Ishikawa (cell line): ENCODE results near the gene AKAP3.

Experiments
- CEBPB ChIP-seq: IDR thresholded peaks from 2 replicates; pipeline ENCODE4 v1.6.1; 2012
- CREB1 ChIP-seq: IDR thresholded peaks from 2 replicates; pipeline ENCODE4 v1.6.1; 2012; ENCODE audit warnings: low read depth
- EGR1 ChIP-seq: IDR thresholded peaks from 2 replicates; pipeline ENCODE4 v1.6.1; 2012
- EP300 ChIP-seq: IDR thresholded peaks from 2 replicates; pipeline ENCODE4 v1.6.1; 2012; ENCODE audit warnings: borderline replicate concordance
- FOXM1 ChIP-seq: IDR thresholded peaks from 2 replicates; pipeline ENCODE4 v1.6.1; 2012; ENCODE audit warnings: low read depth, borderline replicate concordance
- NFIC ChIP-seq: IDR thresholded peaks from 2 replicates; pipeline ENCODE4 v1.6.1; 2012
- RAD21 ChIP-seq: IDR thresholded peaks from 2 replicates; pipeline ENCODE4 v1.6.1; 2012; ENCODE audit warnings: low read depth
- TAF1 ChIP-seq: IDR thresholded peaks from 2 replicates; pipeline ENCODE4 v1.6.1; 2012; ENCODE audit warnings: low read depth, mild to moderate bottlenecking
- TCF12 ChIP-seq: IDR thresholded peaks from 2 replicates; pipeline ENCODE4 v1.6.1; 2012; ENCODE audit warnings: low read depth
- TEAD4 ChIP-seq: IDR thresholded peaks from 2 replicates; pipeline ENCODE4 v1.6.1; 2012
- YY1 ChIP-seq: IDR thresholded peaks from 2 replicates; pipeline ENCODE4 v1.6.1; 2012; ENCODE audit warnings: low read depth
- ZBTB7A ChIP-seq: IDR thresholded peaks from 2 replicates; pipeline ENCODE4 v1.6.1; 2012; ENCODE audit warnings: low read depth
- TF ChIP-seq, protein P1 (sequence below): IDR thresholded peaks from 2 replicates; pipeline ENCODE4 v1.6.1; 2012
- TF ChIP-seq, protein P2 (sequence below): IDR thresholded peaks from 2 replicates; pipeline ENCODE4 v1.6.1; 2012; ENCODE audit warnings: low read depth, mild to moderate bottlenecking
- TF ChIP-seq, protein P3 (sequence below): IDR thresholded peaks from 2 replicates; pipeline ENCODE4 v1.6.1; 2012

AKAP3 gene

DNA sequence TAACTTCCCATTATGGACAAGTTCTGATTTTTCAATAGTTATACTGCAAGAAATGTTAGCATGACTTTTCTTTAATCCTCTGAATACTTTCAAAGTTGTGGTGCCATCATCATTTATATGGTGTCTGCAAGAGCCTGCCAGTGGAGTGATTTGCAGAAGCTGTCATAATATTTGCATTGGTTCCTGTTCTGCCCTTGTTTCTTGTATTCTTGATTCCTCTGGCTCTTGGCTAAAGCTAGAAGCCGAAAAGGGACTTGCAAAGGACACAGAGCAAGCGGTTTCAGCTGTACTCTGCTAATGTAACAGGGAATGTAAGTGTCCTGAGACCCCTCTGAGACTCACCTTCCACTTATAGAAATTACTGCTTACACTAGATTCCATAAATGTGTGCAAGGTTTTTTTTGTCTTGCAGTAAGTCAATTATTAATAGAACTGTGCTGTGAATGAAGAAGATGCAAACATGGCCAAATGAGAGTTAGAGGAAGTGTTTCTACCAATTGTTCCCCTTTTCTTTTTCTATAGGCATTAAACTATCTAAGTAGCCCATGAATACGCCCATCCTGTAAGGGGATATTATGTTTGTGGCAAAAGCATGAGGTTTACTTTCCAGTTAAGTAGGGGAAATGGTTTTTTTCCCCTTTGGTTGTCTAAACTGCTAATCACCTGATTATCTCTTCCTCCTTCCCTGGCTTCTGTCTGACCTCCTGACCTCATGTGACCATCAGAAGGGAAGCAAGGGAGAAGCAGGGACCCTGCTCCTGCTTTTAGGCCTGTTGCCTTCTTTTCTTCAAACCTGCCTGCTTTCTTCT lies 81.6 kb downstream of the AKAP3 start:
- TF ChIP-seq RAD21: no peak
- TF ChIP-seq ZBTB7A: no peak
- TF ChIP-seq EP300: no peak
- no peak for TF ChIP-seq TCF12
- no peak for TF ChIP-seq CEBPB
- TF ChIP-seq EGR1: no peak
- TF ChIP-seq CREB1: no peak
- TF ChIP-seq, protein P1, sequence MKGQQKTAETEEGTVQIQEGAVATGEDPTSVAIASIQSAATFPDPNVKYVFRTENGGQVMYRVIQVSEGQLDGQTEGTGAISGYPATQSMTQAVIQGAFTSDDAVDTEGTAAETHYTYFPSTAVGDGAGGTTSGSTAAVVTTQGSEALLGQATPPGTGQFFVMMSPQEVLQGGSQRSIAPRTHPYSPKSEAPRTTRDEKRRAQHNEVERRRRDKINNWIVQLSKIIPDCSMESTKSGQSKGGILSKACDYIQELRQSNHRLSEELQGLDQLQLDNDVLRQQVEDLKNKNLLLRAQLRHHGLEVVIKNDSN: no peak

DNA sequence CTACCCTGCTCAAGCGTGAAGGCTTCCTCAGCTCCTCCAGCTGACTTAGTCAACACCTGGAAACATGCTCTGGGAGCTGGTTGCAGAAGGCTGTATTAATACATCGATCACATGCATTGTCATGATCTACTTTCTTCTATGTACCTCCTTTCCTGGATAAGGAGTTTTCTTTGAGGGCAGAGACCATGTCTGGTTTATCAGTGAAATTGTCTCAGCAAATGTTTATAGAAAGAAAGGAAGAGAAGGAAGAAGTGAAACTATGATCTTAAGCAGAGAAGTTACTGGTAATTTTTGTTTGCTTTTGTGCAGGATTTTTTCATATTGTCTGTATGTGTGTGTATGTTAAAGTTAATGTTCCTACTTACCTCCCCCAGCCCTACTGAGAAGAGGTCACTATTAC lies 82.4 kb downstream of the AKAP3 start:
- TF ChIP-seq EGR1 (no peak), EP300 (no peak), NFIC (no peak), RAD21 (no peak), TEAD4 (no peak), TCF12 (no peak), YY1 (no peak), FOXM1 (no peak), CREB1 (no peak), ZBTB7A (no peak), TAF1 (no peak), CEBPB (no peak)
- TF ChIP-seq, protein P2, sequence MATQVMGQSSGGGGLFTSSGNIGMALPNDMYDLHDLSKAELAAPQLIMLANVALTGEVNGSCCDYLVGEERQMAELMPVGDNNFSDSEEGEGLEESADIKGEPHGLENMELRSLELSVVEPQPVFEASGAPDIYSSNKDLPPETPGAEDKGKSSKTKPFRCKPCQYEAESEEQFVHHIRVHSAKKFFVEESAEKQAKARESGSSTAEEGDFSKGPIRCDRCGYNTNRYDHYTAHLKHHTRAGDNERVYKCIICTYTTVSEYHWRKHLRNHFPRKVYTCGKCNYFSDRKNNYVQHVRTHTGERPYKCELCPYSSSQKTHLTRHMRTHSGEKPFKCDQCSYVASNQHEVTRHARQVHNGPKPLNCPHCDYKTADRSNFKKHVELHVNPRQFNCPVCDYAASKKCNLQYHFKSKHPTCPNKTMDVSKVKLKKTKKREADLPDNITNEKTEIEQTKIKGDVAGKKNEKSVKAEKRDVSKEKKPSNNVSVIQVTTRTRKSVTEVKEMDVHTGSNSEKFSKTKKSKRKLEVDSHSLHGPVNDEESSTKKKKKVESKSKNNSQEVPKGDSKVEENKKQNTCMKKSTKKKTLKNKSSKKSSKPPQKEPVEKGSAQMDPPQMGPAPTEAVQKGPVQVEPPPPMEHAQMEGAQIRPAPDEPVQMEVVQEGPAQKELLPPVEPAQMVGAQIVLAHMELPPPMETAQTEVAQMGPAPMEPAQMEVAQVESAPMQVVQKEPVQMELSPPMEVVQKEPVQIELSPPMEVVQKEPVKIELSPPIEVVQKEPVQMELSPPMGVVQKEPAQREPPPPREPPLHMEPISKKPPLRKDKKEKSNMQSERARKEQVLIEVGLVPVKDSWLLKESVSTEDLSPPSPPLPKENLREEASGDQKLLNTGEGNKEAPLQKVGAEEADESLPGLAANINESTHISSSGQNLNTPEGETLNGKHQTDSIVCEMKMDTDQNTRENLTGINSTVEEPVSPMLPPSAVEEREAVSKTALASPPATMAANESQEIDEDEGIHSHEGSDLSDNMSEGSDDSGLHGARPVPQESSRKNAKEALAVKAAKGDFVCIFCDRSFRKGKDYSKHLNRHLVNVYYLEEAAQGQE: no peak
- TF ChIP-seq, protein P1: no peak
- TF ChIP-seq, protein P3, sequence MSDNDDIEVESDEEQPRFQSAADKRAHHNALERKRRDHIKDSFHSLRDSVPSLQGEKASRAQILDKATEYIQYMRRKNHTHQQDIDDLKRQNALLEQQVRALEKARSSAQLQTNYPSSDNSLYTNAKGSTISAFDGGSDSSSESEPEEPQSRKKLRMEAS: no peak
